ENCODE measurements around the gene PLA2G12A. TPM values are rescaled to one million over a fixed set of nuclear protein-coding genes. Genes with fewer than 3 reads are reported as not detected.

Gene PLA2G12A
- total RNA-seq, 1 experiment from 2014 or later: 45.0 TPM

- H3K4me1 Mint-ChIP-seq (ENCODE audit: low read depth, unreplicated experiment): no peaks in the 10 kb centered on the region
- peaks cover 20% of the 10 kb centered on the region for H3K36me3 Mint-ChIP-seq (ENCODE audit: insufficient read depth, unreplicated experiment)
- no peak for TF ChIP-seq CTCF (IDR thresholded peaks at IDR 0.05; ENCODE audit: unreplicated experiment)
- H3K9me3 Mint-ChIP-seq (ENCODE audit: low read depth, unreplicated experiment): no peaks in the 10 kb centered on the region
- BruUV-seq (replicated peaks): no TSS peak
- H3K27ac Mint-ChIP-seq (ENCODE audit: unreplicated experiment): no peak overlapping the region
- no peak for DNase-seq
- H3K27me3 Mint-ChIP-seq (ENCODE audit: unreplicated experiment): no peaks in the 10 kb centered on the region
- CTCF ChIA-PET: no interaction called here
- intact Hi-C loops (cut with micrococcal nuclease; ENCODE audit: unreplicated experiment): no loop called here
- H3K4me3 Mint-ChIP-seq (ENCODE audit: low read depth, unreplicated experiment): no peak overlapping the region
Observed at GRCh38 chr4:109733728-109734127, 3.9 kb upstream of the PLA2G12A start.

GRCh38 chr4:109730619-109731545 lies 1.0 kb upstream of the PLA2G12A start:
- H3K4me1 Mint-ChIP-seq (ENCODE audit: low read depth, unreplicated experiment): peaks cover 18% of the 10 kb centered on the region
- intact Hi-C loops (cut with micrococcal nuclease; ENCODE audit: unreplicated experiment): no loop called here
- peak overlapping the region; percentile 63 for H3K4me3 Mint-ChIP-seq (ENCODE audit: low read depth, unreplicated experiment)
- H3K27me3 Mint-ChIP-seq (ENCODE audit: unreplicated experiment): no peaks in the 10 kb centered on the region
- peaks cover 34% of the 10 kb centered on the region for H3K36me3 Mint-ChIP-seq (ENCODE audit: insufficient read depth, unreplicated experiment)
- peak overlapping the region; percentile 54 for H3K27ac Mint-ChIP-seq (ENCODE audit: unreplicated experiment)
- BruUV-seq (replicated peaks): no TSS peak
- DNase-seq: no peak
- H3K9me3 Mint-ChIP-seq (ENCODE audit: low read depth, unreplicated experiment): no peaks in the 10 kb centered on the region
- CTCF ChIA-PET: interaction anchor here (1.3 kb wide), 1 partner anchor 73 kb away, joined by 6 read pairs; no protein-coding TSS in a partner anchor
- TF ChIP-seq CTCF (IDR thresholded peaks at IDR 0.05; ENCODE audit: unreplicated experiment): no peak

- Mint-ChIP-seq H3K27me3 (ENCODE audit: unreplicated experiment) (no peaks in the 10 kb centered on the region), H3K4me1 (ENCODE audit: low read depth, unreplicated experiment) (peaks cover 22% of the 10 kb centered on the region), H3K4me3 (ENCODE audit: low read depth, unreplicated experiment) (peak overlapping the region; percentile 63), H3K9me3 (ENCODE audit: low read depth, unreplicated experiment) (no peaks in the 10 kb centered on the region), H3K27ac (ENCODE audit: unreplicated experiment) (peak overlapping the region; percentile 82), H3K36me3 (ENCODE audit: insufficient read depth, unreplicated experiment) (peaks cover 34% of the 10 kb centered on the region)
- no peak for DNase-seq
- no peak for TF ChIP-seq CTCF (IDR thresholded peaks at IDR 0.05; ENCODE audit: unreplicated experiment)
- BruUV-seq (replicated peaks): TSS peak; percentile 47
- intact Hi-C loops (cut with micrococcal nuclease; ENCODE audit: unreplicated experiment): loop anchor here (5.0 kb wide), 1 partner anchor 73 kb away; the partner anchor contains the start of gene CFI
- CTCF ChIA-PET: interaction anchor here (0.6 to 1.3 kb wide), 5 partner anchors 26 to 1864 kb away, joined by 3 to 6 read pairs (median 3); partner anchors contain the start of gene CASP6
Observed at GRCh38 chr4:109729117-109729717, 653 bp downstream of the PLA2G12A start.

- Mint-ChIP-seq H3K9me3 (ENCODE audit: low read depth, unreplicated experiment) (no peaks in the 10 kb centered on the region), H3K27ac (ENCODE audit: unreplicated experiment) (peak overlapping the region; percentile 82), H3K27me3 (ENCODE audit: unreplicated experiment) (no peaks in the 10 kb centered on the region), H3K4me1 (ENCODE audit: low read depth, unreplicated experiment) (peaks cover 22% of the 10 kb centered on the region), H3K36me3 (ENCODE audit: insufficient read depth, unreplicated experiment) (peaks cover 34% of the 10 kb centered on the region), H3K4me3 (ENCODE audit: low read depth, unreplicated experiment) (peak overlapping the region; percentile 63)
- intact Hi-C loops (cut with micrococcal nuclease; ENCODE audit: unreplicated experiment): loop anchor here (5.0 kb wide), 1 partner anchor 74 kb away; the partner anchor contains the start of gene CFI
- no peak for DNase-seq
- TF ChIP-seq CTCF (IDR thresholded peaks at IDR 0.05; ENCODE audit: unreplicated experiment): no peak
- CTCF ChIA-PET: interaction anchor here (0.6 to 0.7 kb wide), 2 partner anchors 357 to 1863 kb away, joined by 3 to 6 read pairs; no protein-coding TSS in a partner anchor
- no TSS peak for BruUV-seq (replicated peaks)
Observed at GRCh38 chr4:109728385-109728784, 1.5 kb downstream of the PLA2G12A start.

Measured in Calu3 (cell line).